Measurements from ENCODE around the gene MCC.

MCC gene

GRCh38 chr5:113268232-113268631 is 220.0 kb downstream of the MCC start:
- DNase-seq = no peak

GRCh38 chr5:113267361-113267900 is 220.8 kb downstream of the MCC start:
- no peak for DNase-seq

DNA sequence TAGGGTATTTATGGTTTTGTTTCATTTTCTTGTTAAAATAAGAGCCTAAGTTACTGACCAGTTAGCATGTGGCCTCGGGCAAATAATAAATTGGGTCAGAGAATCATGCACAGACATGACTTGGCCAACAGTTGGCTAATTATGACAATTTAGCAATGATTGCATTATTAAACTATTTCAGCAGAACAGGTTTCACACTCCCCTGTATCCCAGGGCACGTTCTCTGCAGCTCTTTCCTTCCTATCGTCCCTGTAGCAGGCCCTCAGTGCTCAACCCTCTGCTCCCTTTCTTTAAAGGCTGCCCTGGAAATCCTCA is 221.4 kb downstream of the MCC start:
- no peak for DNase-seq

- DNase-seq = no peak
Observed at GRCh38 chr5:113266227-113266912, 221.9 kb downstream of the MCC start.

DNA sequence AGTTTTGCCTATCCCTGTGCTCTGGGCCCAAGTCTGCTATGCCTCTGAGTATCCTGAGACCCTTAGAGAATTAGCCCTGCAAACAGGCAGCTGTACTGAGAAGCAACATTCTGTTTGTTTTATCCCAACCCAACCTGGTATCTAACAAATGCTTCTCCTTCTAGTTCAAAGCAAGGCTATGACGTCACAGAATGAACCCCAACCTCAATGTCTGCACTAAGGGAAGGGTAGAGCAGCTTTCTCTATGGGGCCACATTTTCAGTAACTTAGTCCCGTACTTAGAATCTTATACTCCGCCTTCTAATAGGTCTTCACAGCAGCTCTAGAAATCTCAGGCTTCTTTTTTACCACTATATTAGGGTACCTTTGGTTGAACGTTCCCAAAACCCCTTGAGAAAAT is 223.1 kb downstream of the MCC start:
- no peak for DNase-seq

DNA sequence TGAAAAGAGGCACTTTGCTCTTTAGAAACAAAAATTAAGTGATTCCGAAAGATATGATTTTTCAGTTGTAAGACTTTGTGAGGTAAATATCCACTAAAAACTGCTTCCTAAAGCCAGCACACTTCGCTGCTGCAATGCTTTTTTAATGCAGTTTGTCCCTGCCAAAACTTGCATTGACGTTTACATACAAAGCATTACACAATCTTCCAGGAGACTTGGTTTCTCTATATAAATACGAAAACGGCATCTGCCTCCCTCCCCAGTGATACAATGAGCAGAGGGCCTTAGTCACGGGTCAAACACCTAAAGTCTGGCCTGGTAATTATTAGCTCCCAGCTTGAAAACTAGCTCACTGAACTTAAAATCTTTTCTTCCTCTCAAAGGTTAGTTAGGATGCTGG is 224.2 kb downstream of the MCC start:
- DNase-seq = no peak

DNA sequence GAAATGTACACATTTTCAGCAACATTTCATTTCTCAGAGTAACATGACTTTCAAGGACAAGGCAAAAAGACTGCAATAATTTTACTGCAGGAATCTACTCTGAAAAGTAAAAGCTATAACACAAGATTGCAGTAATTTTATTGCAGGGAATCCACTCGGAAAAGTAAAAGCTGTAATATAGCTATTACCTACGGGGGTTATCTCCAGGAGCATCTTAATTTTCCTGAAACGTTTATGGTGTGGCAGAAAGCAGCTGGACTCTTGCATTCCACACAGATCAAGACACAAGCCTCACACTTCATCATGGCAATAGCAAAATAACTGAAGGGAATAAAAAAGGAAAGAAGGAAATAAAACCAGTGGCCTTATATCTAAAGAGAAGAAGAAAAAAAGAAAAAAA is 224.7 kb downstream of the MCC start:
- DNase-seq = no peak

DNA sequence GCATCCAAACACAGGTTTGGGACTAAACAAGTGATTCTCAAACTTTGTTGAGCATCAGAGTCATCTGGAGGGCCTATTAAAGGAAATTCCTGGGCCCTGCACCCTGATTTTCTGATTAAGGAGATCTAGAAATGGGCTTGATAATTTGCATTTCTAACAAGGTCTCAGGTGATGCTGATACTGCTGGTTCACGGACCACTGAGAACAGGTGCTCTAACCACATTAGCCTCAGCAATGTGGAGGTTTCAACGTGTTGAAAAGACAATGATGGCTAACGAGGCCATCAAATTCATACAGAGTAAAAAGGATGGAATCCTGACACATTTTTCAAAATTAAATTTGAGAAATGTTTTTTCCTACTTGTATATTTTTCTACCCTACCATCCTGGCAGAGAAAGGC is 225.6 kb downstream of the MCC start:
- DNase-seq = no peak

DNA sequence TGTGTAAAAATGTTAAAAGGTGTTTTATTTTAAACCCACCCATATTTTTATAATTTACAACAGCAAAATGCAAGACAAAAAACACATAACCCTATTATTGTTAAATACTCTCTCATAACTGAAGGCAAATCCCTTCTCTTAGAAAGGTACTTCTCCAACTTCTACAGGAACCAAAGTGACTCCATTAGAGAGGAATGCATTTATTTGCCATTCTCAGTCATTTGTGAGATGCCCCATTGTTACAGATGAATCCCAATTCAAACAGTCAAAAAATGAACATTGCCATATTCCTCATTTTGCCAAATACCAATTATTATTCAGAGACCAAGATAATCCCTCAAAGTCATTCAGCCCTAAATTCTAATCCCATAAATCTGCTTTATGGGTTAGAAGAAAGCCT is 229.2 kb downstream of the MCC start:
- no peak for DNase-seq

- DNase-seq = no peak
Observed at GRCh38 chr5:113257545-113257944, 230.7 kb downstream of the MCC start.

- no peak for DNase-seq
Observed at GRCh38 chr5:113256671-113257452, 231.4 kb downstream of the MCC start.

DNA sequence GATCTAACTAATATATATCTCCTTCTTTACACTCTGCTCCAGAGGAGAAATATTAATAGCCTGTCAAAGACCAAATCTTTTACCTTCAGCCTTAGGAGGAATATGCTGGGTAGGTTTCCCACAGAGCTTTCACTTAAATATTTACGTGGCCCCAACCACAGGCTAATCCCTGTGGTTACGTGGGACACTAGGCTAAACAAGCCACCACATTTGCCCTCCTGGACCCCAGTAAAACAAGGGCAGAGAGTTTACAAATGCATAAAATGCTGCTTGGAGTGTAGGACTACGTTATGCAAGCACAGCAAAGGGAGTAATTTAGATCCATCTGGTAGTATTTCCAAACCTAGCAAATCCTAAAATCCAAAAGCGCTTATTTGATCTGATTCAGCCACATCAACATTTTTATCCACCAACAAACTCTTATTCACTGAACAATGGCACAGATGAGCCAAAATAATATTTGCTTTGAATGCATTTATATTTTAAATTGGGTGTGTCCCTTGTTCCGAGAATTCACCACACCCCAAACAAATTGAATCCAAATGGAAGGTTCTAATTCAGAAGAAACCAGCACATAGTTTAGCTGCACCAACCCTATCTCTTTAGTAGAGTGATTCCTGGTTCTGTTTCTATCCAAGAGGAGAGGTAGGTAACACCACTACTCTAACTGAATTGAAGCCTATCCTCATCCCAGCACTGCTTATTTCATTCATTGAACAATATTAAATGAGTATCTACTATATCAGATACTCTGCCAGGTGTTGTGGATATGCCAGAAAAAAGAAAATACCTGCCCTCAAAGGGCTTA is 232.5 kb downstream of the MCC start:
- DNase-seq = no peak

DNA sequence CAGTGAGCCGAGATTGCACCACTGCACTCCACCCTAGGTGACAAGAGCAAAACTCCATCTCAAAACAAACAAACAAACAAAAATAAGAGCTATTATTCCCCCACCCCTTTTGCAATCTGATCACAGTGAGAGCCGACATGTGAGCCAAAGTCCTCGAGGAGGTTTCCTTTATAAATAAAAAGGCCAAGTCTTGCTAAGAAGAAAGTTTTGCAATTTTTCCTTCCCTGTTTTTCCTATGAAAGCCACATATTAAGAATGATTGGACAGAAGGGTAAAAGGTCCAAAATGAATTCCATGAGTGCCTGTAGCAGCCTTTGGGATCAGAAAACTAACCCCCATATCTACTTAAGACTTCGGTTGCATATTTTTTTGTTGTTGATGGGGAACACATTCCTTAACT is 233.1 kb downstream of the MCC start:
- no peak for DNase-seq

DNA sequence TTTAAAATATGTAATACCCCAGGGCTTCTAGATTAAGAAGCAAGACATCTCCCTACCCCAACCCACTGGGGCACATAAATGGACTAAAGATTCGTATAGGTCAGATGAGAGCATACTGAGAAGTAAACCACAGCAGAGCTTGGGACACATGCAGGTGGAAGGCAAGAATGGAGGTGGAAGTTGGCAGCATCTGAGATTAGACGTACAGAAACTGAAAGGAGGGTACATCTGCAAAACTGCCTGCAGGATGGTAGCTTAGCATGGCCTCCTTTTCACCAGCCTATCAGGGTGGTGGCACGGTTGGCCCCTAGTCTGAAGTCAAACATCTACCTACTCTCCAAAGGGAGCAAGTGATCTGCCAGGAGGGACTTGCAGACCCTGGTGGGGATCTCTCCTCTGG is 235.2 kb downstream of the MCC start:
- DNase-seq = no peak

GRCh38 chr5:113252066-113252465 is 236.2 kb downstream of the MCC start:
- DNase-seq = no peak

DNA sequence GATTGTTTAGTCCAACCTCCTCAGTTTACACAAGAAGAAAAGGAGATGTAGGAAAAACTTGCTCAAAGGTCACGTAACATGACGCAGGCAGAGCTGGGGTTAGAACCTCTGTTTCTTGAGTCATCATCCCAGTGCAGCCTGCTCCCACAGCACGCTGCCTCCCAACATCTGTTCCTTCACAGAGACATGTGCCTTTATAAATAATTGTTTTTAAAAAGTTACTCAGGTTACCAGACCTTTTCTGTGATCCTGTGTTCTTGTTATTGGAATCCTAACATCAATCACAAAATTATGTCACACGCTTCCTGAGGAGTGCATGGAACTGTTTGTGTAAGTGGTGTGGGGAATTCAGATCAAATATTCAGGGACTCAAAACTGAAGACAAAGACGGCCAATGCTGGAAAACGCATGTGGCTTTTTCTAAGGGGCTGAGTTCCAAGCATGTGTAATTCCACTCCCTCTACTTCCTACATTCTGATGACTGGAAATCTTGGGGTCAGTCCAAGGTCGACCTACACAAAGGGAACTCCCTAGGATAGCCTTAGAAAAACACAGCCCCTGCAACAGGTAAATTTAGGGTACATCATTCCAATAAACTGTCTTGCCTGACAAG is 237.8 kb downstream of the MCC start:
- DNase-seq = peak; percentile 62

- no peak for DNase-seq
Observed at GRCh38 chr5:113249206-113249605, 239.0 kb downstream of the MCC start.

DNA sequence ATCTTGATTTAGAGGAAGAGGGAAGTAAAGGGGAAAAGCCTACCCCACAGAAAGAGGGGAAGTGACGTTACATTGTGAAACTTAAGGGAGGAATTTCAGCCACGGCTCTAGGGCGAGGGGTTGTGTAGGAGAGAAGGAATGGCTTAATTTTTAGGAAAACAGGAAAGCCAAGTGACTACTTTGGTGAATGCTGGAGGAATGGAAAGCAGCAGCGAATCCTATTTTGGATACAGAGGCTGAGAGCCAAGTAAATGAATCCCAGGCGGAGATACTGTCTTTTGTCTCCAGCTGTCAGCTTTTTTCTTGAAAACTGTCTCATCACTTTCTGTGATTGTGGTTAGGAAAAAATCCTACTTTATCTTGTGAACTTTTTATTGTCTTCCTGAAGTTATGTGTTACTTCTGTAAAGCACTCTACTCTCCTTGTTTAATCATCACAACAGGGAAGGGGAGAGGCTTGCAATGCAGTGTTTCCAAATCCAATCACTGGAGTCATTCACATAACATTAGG is 241.8 kb downstream of the MCC start:
- DNase-seq = no peak

- no peak for DNase-seq
Observed at GRCh38 chr5:113245427-113246225, 242.6 kb downstream of the MCC start.

GRCh38 chr5:113244966-113245365 is 243.3 kb downstream of the MCC start:
- DNase-seq = no peak

DNA sequence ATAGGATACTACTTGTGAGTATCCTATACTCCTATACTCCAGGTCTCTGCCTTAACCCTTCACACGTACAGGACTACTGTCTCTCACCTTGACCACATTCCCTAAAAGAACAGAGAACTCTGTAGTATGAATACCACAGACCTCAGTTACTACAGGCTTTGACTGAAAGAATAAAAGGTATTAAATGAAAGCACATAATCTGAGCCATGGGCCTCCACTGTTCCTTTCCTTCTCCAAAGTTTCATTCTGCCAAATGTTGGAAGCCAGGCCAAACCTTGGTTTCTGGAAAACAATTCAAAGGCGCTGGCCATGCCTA is 244.9 kb downstream of the MCC start:
- DNase-seq = no peak
